K562 (cell line): Measurements from ENCODE around the gene CYP4B1. TPM values are rescaled to one million over a fixed set of nuclear protein-coding genes. Genes with fewer than 3 reads are reported as not detected.

ENCODE experiments used
- ATAC-seq: fragments of 200-7000 bp; cut with Tn5 transposase; 3 replicates; pipeline ENCODE4 v1.9.1; 2020; ENCODE audit warnings: moderate library complexity
- BruUV-seq: library from RNA; stranded (reverse); fragments of 400-500 nt; replicated peaks from 2 replicates; lab custom pipeline; 2021; lab: Mats Ljungman, UMichigan
- CTCF ChIA-PET: fragments of 300-600 bp; formaldehyde crosslinking; extraction: SDS; loops from one replicate; lab custom pipeline; 2021; ENCODE audit warnings: low intra/inter-chr PET ratio; lab: Yijun Ruan, JAX
- POLR2A ChIA-PET: fragments of 300-600, 350-650 bp; sonication (Branson Sonifier 250); formaldehyde crosslinking; extraction: SDS; loops from one replicate; lab custom pipeline; 2021; ENCODE audit warnings: antibody characterized with exemption, inconsistent platforms; lab: Yijun Ruan, JAX
- DNase-seq, 4 experiments: peaks; one replicate each; pipeline versions ENCODE4 v3.0.0 to v3.0.0-alpha.2; 2011 to 2018; ENCODE audit warnings: low spot score in 3 of 4, mixed read lengths in 3 of 4; ENCODE audit errors: extremely low read depth in 1 of 4
- FAIRE-seq: peaks from 2 replicates; lab custom pipeline; 2011; peaks lifted over from hg19 to GRCh38; lab: Jason Lieb, UNC
- H2AFZ ChIP-seq: 2 replicates; pipeline ENCODE4 v1.6.0; 2011; ENCODE audit warnings: low read depth, low read length, control low read depth, inconsistent platforms
- H3K27ac ChIP-seq: fragments of 200-600 bp; 3 replicates; pipeline ENCODE4 v1.8.0; 2011; ENCODE audit warnings: low read depth, mild to moderate bottlenecking, control low read depth, inconsistent platforms, low read length, moderate library complexity, mixed read lengths; ENCODE audit errors: extremely low read depth
- H3K27me3 ChIP-seq, 2 experiments: fragments of 300-600 bp in 1 of 2; 2 replicates in 1 of 2; 3 replicates in 1 of 2; pipeline versions ENCODE4 v1.6.0 to v1.8.0; 2011; ENCODE audit warnings: inconsistent platforms in 2 of 2, low read length in 2 of 2, mild to moderate bottlenecking in 1 of 2, mixed read lengths in 1 of 2, moderate library complexity in 1 of 2; ENCODE audit not compliant: control insufficient read depth in 2 of 2, insufficient read depth in 2 of 2
- H3K36me3 ChIP-seq: fragments of 300-600 bp; 3 replicates; pipeline ENCODE4 v1.8.0; 2011; ENCODE audit warnings: mild to moderate bottlenecking, low read length, inconsistent platforms; ENCODE audit not compliant: control insufficient read depth, insufficient read depth
- H3K4me1 ChIP-seq, 2 experiments: fragments of 200-600 bp in 1 of 2; replicated peaks in 1 of 2; 2 replicates in 1 of 2; 3 replicates in 1 of 2; pipeline versions ENCODE4 v1.5.1 to v1.8.0; 2011; ENCODE audit warnings: inconsistent platforms in 2 of 2, low read length in 2 of 2, mild to moderate bottlenecking in 1 of 2, mixed read lengths in 1 of 2, moderate library complexity in 1 of 2; ENCODE audit not compliant: control insufficient read depth in 2 of 2, insufficient read depth in 2 of 2
- H3K4me2 ChIP-seq: 2 replicates; pipeline ENCODE4 v1.6.1; 2011; ENCODE audit warnings: low read length, control low read depth, inconsistent platforms, mixed read lengths; ENCODE audit not compliant: insufficient read depth
- H3K4me3 ChIP-seq: fragments of 200-600 bp; sonication (generic), shearing (Covaris generic); 2 replicates; pipeline ENCODE4 v1.5.1; 2016; ENCODE audit warnings: control low read depth, inconsistent platforms
- H3K79me2 ChIP-seq: fragments of 200-600 bp; 3 replicates; pipeline ENCODE4 v1.8.0; 2011; ENCODE audit warnings: low read length, inconsistent platforms; ENCODE audit not compliant: control insufficient read depth, insufficient read depth
- H3K9ac ChIP-seq, 2 experiments: 2 replicates each; pipeline versions ENCODE4 v1.6.0 to v1.6.1; 2011; ENCODE audit warnings: low read depth in 2 of 2, low read length in 2 of 2, control low read depth in 1 of 2, inconsistent platforms in 1 of 2, mild to moderate bottlenecking in 1 of 2, mixed read lengths in 1 of 2; ENCODE audit not compliant: insufficient read depth in 1 of 2
- H3K9me1 ChIP-seq: one replicate; pipeline ENCODE4 v1.6.0; 2011; ENCODE audit warnings: inconsistent platforms, mild to moderate bottlenecking, low read length, moderate library complexity; ENCODE audit not compliant: control insufficient read depth, insufficient read depth
- H3K9me3 ChIP-seq: replicated peaks from 2 replicates; pipeline ENCODE4 v1.5.1; 2011; ENCODE audit warnings: low read depth, low read length, inconsistent platforms; ENCODE audit not compliant: control insufficient read depth, insufficient read depth
- H4K20me1 ChIP-seq: replicated peaks from 2 replicates; pipeline ENCODE4 v1.6.1; 2011; ENCODE audit warnings: low read length, inconsistent platforms, mixed read lengths; ENCODE audit not compliant: control insufficient read depth, insufficient read depth
- EWSR1 ChIP-seq: fragments of 450-650 bp; IDR thresholded peaks from 2 replicates; pipeline ENCODE4 v1.6.1; 2018; ENCODE audit warnings: borderline replicate concordance, mild to moderate bottlenecking, low read depth, moderate library complexity; ENCODE audit not compliant: partially characterized antibody
- KDM1A ChIP-seq, 2 experiments: fragments of 450-650 bp; IDR thresholded peaks; 2 replicates each; pipeline ENCODE4 v1.6.1; 2016; ENCODE audit warnings: mild to moderate bottlenecking in 2 of 2
- NCOA2 ChIP-seq, 2 experiments: fragments of 450-650 bp; IDR thresholded peaks; 2 replicates each; pipeline ENCODE4 v1.6.1; 2018; ENCODE audit warnings: mild to moderate bottlenecking in 2 of 2, moderate library complexity in 1 of 2; ENCODE audit not compliant: partially characterized antibody in 2 of 2
- NEUROD1 ChIP-seq: fragments of 150-350 bp; IDR thresholded peaks from 2 replicates; pipeline ENCODE4 v1.6.1; 2014; ENCODE audit warnings: borderline replicate concordance, low read length, low read depth; ENCODE audit not compliant: partially characterized antibody
- PHB2 ChIP-seq: fragments of 450-650 bp; IDR thresholded peaks from 2 replicates; pipeline ENCODE4 v1.6.1; 2017; ENCODE audit warnings: low read depth
- RB1 ChIP-seq: fragments of 450-650 bp; IDR thresholded peaks from 2 replicates; pipeline ENCODE4 v1.6.1; 2017; ENCODE audit warnings: low read depth, mild to moderate bottlenecking
- SMAD2 ChIP-seq: fragments of 150-350 bp; IDR thresholded peaks from 2 replicates; pipeline ENCODE4 v1.6.1; 2014; ENCODE audit warnings: low read depth, mild to moderate bottlenecking, low read length
- TCF7 ChIP-seq: sonication (generic); IDR thresholded peaks from 2 replicates; pipeline ENCODE4 v1.6.1; 2016; ENCODE audit warnings: antibody characterized with exemption, borderline replicate concordance
- ZNF518B ChIP-seq: fragments of 250-450 bp; sonication (Bioruptor Pico); IDR thresholded peaks from 2 replicates; pipeline ENCODE4 v1.5.0; 2021; ENCODE audit warnings: mild to moderate bottlenecking, moderate library complexity
- ZNF696 ChIP-seq: fragments of 250-450 bp; sonication (Bioruptor Pico); conservative IDR thresholded peaks from 2 replicates; pipeline ENCODE4 v1.4.0; 2020; ENCODE audit warnings: mild to moderate bottlenecking, moderate library complexity
- ZNF707 ChIP-seq: fragments of 250-450 bp; sonication (Bioruptor Pico); conservative IDR thresholded peaks from 2 replicates; pipeline ENCODE4 v1.8.0; 2022; ENCODE audit warnings: inconsistent platforms, mild to moderate bottlenecking, moderate library complexity
- ZNF740 ChIP-seq, 3 experiments: fragments of 200-800 bp in 1 of 3; sonication (Bioruptor generic) in 1 of 3; sonication (generic) in 1 of 3; formaldehyde crosslinking in 1 of 3; IDR thresholded peaks; 2 replicates each; pipeline versions ENCODE4 v1.6.1 to v1.8.0; 2016 to 2022; ENCODE audit warnings: mild to moderate bottlenecking in 2 of 3, missing compliant biosample characterization in 2 of 3, missing genetic modification characterization in 2 of 3, missing genetic modification reagents in 1 of 3
- WGBS: fragments of 100-300 bp; shearing (Covaris generic); methylation state at CpG from one replicate; pipeline ENCODE4 v1.1.6; 2016; ENCODE audit warnings: low coverage, mixed read lengths; ENCODE audit not compliant: insufficient coverage; ENCODE audit errors: missing lambda C conversion rate; 5-methylcytosine and 5-hydroxymethylcytosine counted together
- in situ Hi-C: fragments of 300-500 bp; cut with MboI; formaldehyde crosslinking; loops from 4 replicates; pipeline ENCODE4 v1.15.0; 2018; ENCODE audit warnings: inconsistent platforms, mixed read lengths
- intact Hi-C: fragments of 100-400 bp; cut with micrococcal nuclease; formaldehyde crosslinking; loops from 2 replicates; pipeline ENCODE4 v1.14.2; 2022
- polyA plus RNA-seq, 8 experiments: library from polyadenylated mRNA; depleted of rRNA in 4 of 8; stranded (reverse) in 5 of 8; unstranded in 3 of 8; fragments of >200 nt; fragmentation: Nextera tagmentation in 2 of 8; fragmentation: Illumina TruSeq in 1 of 8; extraction: Ambion mirVana in 2 of 8; extraction: Trizol in 1 of 8; gene quantifications; 2 replicates each; pipeline versions ENCODE4 v1.2.1 to v1.2.3, GENCODE V29; 2011 to 2014; ENCODE audit warnings: inconsistent platforms in 1 of 8, missing spikeins in 1 of 8
- total RNA-seq, 7 experiments: library from RNA; depleted of rRNA in 6 of 7; stranded (reverse); fragments of >200 nt in 6 of 7; fragmentation: Illumina TruSeq in 2 of 7; extraction: Trizol in 2 of 7; gene quantifications; 2 replicates each; pipeline versions ENCODE4 v1.2.1 to v1.2.3, GENCODE V29; 2011 to 2021; ENCODE audit warnings: low replicate concordance in 1 of 7

CYP4B1 gene
- total and polyA plus RNA-seq, 9 of the 15 experiments (the other 6 are each of a cell fraction or from before 2014, with no cell fraction given), result 0.69 TPM; not detected in 8

GRCh38 chr1:46813858-46814396 is 15.1 kb downstream of the CYP4B1 start:
- ATAC-seq (no peak), FAIRE-seq (no peak), DNase-seq (no peak)
- Histone ChIP-seq H3K9ac (no peak overlapping the region), H3K9me3 (no peaks in the 10 kb centered on the region), H3K27ac (no peak overlapping the region), H3K36me3 (no peaks in the 10 kb centered on the region), H3K27me3 (peaks cover 2 to 22% of the 10 kb centered on the region in 2 experiments; a peak in 4 of 5 replicates), H4K20me1 (peaks cover 6% of the 10 kb centered on the region; the same call in 1 of the 2 replicates), H3K4me3 (no peak overlapping the region), H3K4me2 (no peak overlapping the region), H2AFZ (no peak overlapping the region), H3K79me2 (no peaks in the 10 kb centered on the region), H3K4me1 (no peaks in the 10 kb centered on the region), H3K9me1 (no peaks in the 10 kb centered on the region)
- in situ Hi-C loops, result no loop called here
- POLR2A ChIA-PET, result interaction anchor here (0.8 to 1.1 kb wide), 4 partner anchors 9 to 86 kb away, joined by 3 to 5 read pairs (median 3); partner anchors contain the start of gene CYP4B1
- intact Hi-C loops, result no loop called here
- WGBS, result 0% methylated on average over 9 of the region's 9 CpGs
- BruUV-seq, result no TSS peak
- CTCF ChIA-PET, result no interaction called here
- TF ChIP-seq KDM1A (IDR thresholded peaks at IDR 0.05) (no peak), ZNF707 (CRISPR knock-in tag) (no peak), ZNF518B (CRISPR knock-in tag) (no peak), RB1 (no peak), TCF7 (no peak), NEUROD1 (no peak), SMAD2 (no peak), ZNF696 (no peak), EWSR1 (no peak), NCOA2 (IDR thresholded peaks at IDR 0.05; ENCODE audit: partially characterized antibody in 2 of 2) (no peak), PHB2 (no peak), ZNF740 (CRISPR knock-in tag; IDR thresholded peaks at IDR 0.05) (no peak), ZNF740 (tag; IDR thresholded peaks at IDR 0.05) (no peak)
